Neural cell (in vitro differentiated cells): ENCODE data around the gene MAD1L1. TPM values are rescaled to one million over a fixed set of nuclear protein-coding genes. Genes with fewer than 3 reads are reported as not detected.

ENCODE experiments used
- H2AFZ ChIP-seq: fragments of 200-600, 300-800 bp; sonication (generic), shearing (Covaris generic); 2 replicates; pipeline ENCODE4 v1.6.0; 2014; ENCODE audit warnings: low read depth, mild to moderate bottlenecking, antibody characterized with exemption, low read length, moderate library complexity
- H3F3A ChIP-seq: fragments of 200-600 bp; shearing (Covaris generic); 2 replicates; pipeline ENCODE4 v1.6.1; 2016; ENCODE audit warnings: mild to moderate bottlenecking, moderate library complexity, mixed read lengths, antibody characterized with exemption, low read length; ENCODE audit not compliant: insufficient read depth, poor library complexity, severe bottlenecking
- H3K27ac ChIP-seq: fragments of 200-600, 300-800 bp; sonication (generic), shearing (Covaris generic); 2 replicates; pipeline ENCODE4 v1.5.1; 2014; ENCODE audit warnings: mild to moderate bottlenecking, low read length, moderate library complexity
- H3K27me3 ChIP-seq: fragments of 300-800, 200-600 bp; sonication (generic), shearing (Covaris generic); 2 replicates; pipeline ENCODE4 v1.6.0; 2014; ENCODE audit warnings: mild to moderate bottlenecking, low read depth, low read length, moderate library complexity; ENCODE audit not compliant: insufficient read depth
- H3K36me3 ChIP-seq: fragments of 300-800, 200-600 bp; sonication (generic), shearing (Covaris generic); 2 replicates; pipeline ENCODE4 v1.5.1; 2014; ENCODE audit warnings: mild to moderate bottlenecking, antibody characterized with exemption, low read length, moderate library complexity; ENCODE audit not compliant: insufficient read depth
- H3K4me2 ChIP-seq: fragments of 300-800, 200-600 bp; sonication (generic), shearing (Covaris generic); 2 replicates; pipeline ENCODE4 v1.6.0; 2014; ENCODE audit warnings: mild to moderate bottlenecking, low read length
- H3K4me3 ChIP-seq: fragments of 300-800, 200-600 bp; sonication (generic), shearing (Covaris generic); 2 replicates; pipeline ENCODE4 v1.5.1; 2014; ENCODE audit warnings: mild to moderate bottlenecking, low read length, moderate library complexity
- H3K79me2 ChIP-seq: fragments of 200-600 bp; shearing (Covaris generic); replicated peaks from 2 replicates; pipeline ENCODE4 v1.6.0; 2014; ENCODE audit warnings: mild to moderate bottlenecking, low read length, moderate library complexity; ENCODE audit not compliant: insufficient read depth
- H3K9ac ChIP-seq: fragments of 300-800, 200-600 bp; sonication (generic), shearing (Covaris generic); 2 replicates; pipeline ENCODE4 v1.6.1; 2016; ENCODE audit warnings: mild to moderate bottlenecking, low read length, mixed read lengths
- H3K9me2 ChIP-seq: fragments of 200-600 bp; shearing (Covaris generic); 2 replicates; pipeline ENCODE4 v1.6.1; 2016; ENCODE audit warnings: mild to moderate bottlenecking, low read length, mixed read lengths; ENCODE audit not compliant: insufficient read depth
- H3K9me3 ChIP-seq: fragments of 200-600, 300-800 bp; sonication (generic), shearing (Covaris generic); 2 replicates; pipeline ENCODE4 v1.6.1; 2016; ENCODE audit warnings: mild to moderate bottlenecking, mixed run types, low read length, moderate library complexity, mixed read lengths
- H4K20me1 ChIP-seq: fragments of 200-600 bp; shearing (Covaris generic); 2 replicates; pipeline ENCODE4 v1.6.1; 2016; ENCODE audit warnings: mild to moderate bottlenecking, mixed run types; ENCODE audit not compliant: insufficient read depth
- EP300 ChIP-seq: fragments of 450-650 bp; conservative IDR thresholded peaks from 2 replicates; pipeline ENCODE4 v1.6.1; 2014; ENCODE audit warnings: antibody characterized with exemption, mild to moderate bottlenecking, moderate library complexity; ENCODE audit not compliant: poor library complexity, severe bottlenecking
- EZH2 ChIP-seq: fragments of 200-600, 300-800 bp; shearing (Covaris generic), sonication (generic); IDR thresholded peaks from 2 replicates; pipeline ENCODE4 v1.6.1; 2014; ENCODE audit warnings: antibody characterized with exemption, low read length, borderline replicate concordance, mild to moderate bottlenecking; ENCODE audit not compliant: insufficient read depth, poor library complexity, severe bottlenecking
- MXI1 ChIP-seq: fragments of 450-650 bp; conservative IDR thresholded peaks from 2 replicates; pipeline ENCODE4 v1.6.1; 2014; ENCODE audit warnings: antibody characterized with exemption, mild to moderate bottlenecking; ENCODE audit not compliant: poor library complexity, severe bottlenecking
- POLR2AphosphoS5 ChIP-seq: IDR thresholded peaks from 2 replicates; pipeline ENCODE4 v1.6.1; 2012
- RAD21 ChIP-seq: fragments of 450-650 bp; conservative IDR thresholded peaks from 2 replicates; pipeline ENCODE4 v1.6.1; 2014; ENCODE audit warnings: antibody characterized with exemption, mild to moderate bottlenecking, moderate library complexity
- SMC3 ChIP-seq: fragments of 450-650 bp; conservative IDR thresholded peaks from 2 replicates; pipeline ENCODE4 v1.6.1; 2014; ENCODE audit warnings: antibody characterized with exemption, mild to moderate bottlenecking, moderate library complexity; ENCODE audit not compliant: poor library complexity
- TAF1 ChIP-seq: IDR thresholded peaks from 2 replicates; pipeline ENCODE4 v1.6.1; 2012; ENCODE audit warnings: low read depth
- polyA plus RNA-seq: library from polyadenylated mRNA; depleted of rRNA; stranded (reverse); fragments of >200 nt; gene quantifications from 2 replicates; pipeline ENCODE4 v1.2.3, GENCODE V29; 2014
- TF ChIP-seq, protein P1 (sequence below): IDR thresholded peaks from 2 replicates; pipeline ENCODE4 v1.6.1; 2012; ENCODE audit warnings: borderline replicate concordance
- TF ChIP-seq, protein P2 (sequence below): fragments of 450-650 bp; IDR thresholded peaks from 2 replicates; pipeline ENCODE4 v1.5.1; 2014; ENCODE audit warnings: antibody characterized with exemption, mild to moderate bottlenecking, moderate library complexity; ENCODE audit not compliant: poor library complexity, severe bottlenecking

The MAD1L1 gene
- polyA plus RNA-seq, 1 donor from 2014 or later, result 31.4 TPM

DNA sequence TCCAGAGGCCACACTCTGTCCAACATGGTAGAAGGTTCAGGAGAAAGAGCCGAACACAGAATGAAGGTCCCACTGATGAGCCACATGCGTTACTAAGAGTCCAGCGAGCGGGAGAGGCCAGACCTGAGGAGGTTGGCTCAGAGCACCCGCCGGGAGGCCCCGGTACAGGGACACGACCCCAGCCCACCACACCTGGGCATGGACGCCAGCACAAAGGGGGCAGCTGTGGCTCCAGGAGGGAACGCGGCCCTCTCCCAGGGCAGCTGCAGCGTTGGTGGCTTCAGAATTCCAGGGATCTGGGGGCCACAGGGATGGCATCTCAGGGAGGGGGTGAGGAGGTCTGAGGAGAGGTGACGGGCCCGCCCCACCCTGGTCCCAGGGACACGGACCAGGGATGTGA lies 280.0 kb downstream of the MAD1L1 start:
- Histone ChIP-seq H2AFZ (no peak overlapping the region), H4K20me1 (no peaks in the 10 kb centered on the region), H3K4me2 (no peak overlapping the region), H3K9me2 (no peaks in the 10 kb centered on the region), H3K4me3 (no peak overlapping the region), H3K27me3 (no peaks in the 10 kb centered on the region), H3K9me3 (no peaks in the 10 kb centered on the region), H3K36me3 (no peaks in the 10 kb centered on the region), H3K79me2 (no peaks in the 10 kb centered on the region), H3K9ac (no peak overlapping the region), H3F3A (no peaks in the 10 kb centered on the region), H3K27ac (no peak overlapping the region)
- TF ChIP-seq TAF1, result no peak
- no peak for TF ChIP-seq EP300
- no peak for TF ChIP-seq POLR2AphosphoS5

DNA sequence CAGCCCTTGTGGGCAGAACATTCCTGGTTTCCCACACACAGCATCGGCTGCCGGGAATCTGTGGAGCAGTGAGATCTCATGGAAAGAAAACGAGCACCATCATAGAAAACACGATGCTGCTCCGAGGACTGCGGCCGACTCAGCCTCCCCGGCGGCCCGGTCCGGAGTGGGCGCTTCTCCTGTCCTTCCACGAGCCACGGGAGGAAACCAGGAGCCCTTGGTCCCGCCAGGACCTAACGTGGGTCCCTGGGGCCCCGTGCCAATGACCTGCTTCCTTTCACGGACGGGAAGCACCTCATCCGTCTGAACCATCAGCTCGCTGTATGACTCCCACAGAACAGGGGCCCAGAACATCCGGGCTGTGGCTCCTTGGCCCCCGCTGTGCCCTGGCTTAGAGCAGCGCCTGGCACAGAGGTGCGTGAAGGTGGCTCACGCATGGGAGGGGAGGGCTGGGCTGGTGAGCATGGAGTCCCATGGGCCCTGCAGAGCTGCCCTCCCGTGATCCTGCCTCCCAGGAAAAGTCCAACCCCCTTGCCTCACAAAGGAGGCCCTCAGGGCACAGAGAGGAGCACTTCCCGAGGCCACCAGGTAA lies 280.5 kb downstream of the MAD1L1 start:
- Histone ChIP-seq H3F3A (no peaks in the 10 kb centered on the region), H3K4me2 (no peak overlapping the region), H3K9me2 (no peaks in the 10 kb centered on the region), H3K9ac (no peak overlapping the region), H3K27ac (no peak overlapping the region), H3K4me3 (no peak overlapping the region), H4K20me1 (no peaks in the 10 kb centered on the region), H2AFZ (no peak overlapping the region), H3K36me3 (no peaks in the 10 kb centered on the region), H3K79me2 (no peaks in the 10 kb centered on the region), H3K9me3 (no peaks in the 10 kb centered on the region), H3K27me3 (no peaks in the 10 kb centered on the region)
- TF ChIP-seq, protein P1, sequence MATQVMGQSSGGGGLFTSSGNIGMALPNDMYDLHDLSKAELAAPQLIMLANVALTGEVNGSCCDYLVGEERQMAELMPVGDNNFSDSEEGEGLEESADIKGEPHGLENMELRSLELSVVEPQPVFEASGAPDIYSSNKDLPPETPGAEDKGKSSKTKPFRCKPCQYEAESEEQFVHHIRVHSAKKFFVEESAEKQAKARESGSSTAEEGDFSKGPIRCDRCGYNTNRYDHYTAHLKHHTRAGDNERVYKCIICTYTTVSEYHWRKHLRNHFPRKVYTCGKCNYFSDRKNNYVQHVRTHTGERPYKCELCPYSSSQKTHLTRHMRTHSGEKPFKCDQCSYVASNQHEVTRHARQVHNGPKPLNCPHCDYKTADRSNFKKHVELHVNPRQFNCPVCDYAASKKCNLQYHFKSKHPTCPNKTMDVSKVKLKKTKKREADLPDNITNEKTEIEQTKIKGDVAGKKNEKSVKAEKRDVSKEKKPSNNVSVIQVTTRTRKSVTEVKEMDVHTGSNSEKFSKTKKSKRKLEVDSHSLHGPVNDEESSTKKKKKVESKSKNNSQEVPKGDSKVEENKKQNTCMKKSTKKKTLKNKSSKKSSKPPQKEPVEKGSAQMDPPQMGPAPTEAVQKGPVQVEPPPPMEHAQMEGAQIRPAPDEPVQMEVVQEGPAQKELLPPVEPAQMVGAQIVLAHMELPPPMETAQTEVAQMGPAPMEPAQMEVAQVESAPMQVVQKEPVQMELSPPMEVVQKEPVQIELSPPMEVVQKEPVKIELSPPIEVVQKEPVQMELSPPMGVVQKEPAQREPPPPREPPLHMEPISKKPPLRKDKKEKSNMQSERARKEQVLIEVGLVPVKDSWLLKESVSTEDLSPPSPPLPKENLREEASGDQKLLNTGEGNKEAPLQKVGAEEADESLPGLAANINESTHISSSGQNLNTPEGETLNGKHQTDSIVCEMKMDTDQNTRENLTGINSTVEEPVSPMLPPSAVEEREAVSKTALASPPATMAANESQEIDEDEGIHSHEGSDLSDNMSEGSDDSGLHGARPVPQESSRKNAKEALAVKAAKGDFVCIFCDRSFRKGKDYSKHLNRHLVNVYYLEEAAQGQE, result no peak
- no peak for TF ChIP-seq MXI1
- TF ChIP-seq POLR2AphosphoS5, result no peak
- no peak for TF ChIP-seq EZH2
- no peak for TF ChIP-seq RAD21
- TF ChIP-seq TAF1, result no peak
- TF ChIP-seq SMC3, result no peak
- TF ChIP-seq, protein P2, sequence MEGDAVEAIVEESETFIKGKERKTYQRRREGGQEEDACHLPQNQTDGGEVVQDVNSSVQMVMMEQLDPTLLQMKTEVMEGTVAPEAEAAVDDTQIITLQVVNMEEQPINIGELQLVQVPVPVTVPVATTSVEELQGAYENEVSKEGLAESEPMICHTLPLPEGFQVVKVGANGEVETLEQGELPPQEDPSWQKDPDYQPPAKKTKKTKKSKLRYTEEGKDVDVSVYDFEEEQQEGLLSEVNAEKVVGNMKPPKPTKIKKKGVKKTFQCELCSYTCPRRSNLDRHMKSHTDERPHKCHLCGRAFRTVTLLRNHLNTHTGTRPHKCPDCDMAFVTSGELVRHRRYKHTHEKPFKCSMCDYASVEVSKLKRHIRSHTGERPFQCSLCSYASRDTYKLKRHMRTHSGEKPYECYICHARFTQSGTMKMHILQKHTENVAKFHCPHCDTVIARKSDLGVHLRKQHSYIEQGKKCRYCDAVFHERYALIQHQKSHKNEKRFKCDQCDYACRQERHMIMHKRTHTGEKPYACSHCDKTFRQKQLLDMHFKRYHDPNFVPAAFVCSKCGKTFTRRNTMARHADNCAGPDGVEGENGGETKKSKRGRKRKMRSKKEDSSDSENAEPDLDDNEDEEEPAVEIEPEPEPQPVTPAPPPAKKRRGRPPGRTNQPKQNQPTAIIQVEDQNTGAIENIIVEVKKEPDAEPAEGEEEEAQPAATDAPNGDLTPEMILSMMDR, result no peak
- no peak for TF ChIP-seq EP300

DNA sequence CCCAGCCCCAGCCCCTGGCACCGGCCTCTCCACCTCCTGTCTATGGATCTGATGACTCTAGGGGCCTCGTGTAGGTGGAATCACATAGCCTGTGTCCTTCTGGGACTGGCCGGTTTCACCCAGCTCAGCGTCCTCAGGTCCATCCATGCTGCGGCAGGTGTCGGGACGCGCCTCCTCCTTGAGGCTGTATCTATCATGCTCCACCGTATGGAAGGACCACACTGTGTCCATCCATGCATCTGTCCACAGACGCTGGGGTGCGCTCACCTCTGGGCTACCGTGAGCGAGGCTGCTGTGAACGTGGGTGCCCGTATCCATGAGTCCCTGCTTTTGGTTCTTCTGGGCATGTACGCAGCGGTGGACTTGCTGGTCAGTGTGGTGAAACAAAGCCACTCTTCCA lies 281.1 kb downstream of the MAD1L1 start:
- Histone ChIP-seq H2AFZ (no peak overlapping the region), H3K9me2 (no peaks in the 10 kb centered on the region), H3K4me2 (no peak overlapping the region), H3K27ac (no peak overlapping the region), H3K36me3 (no peaks in the 10 kb centered on the region), H3K4me3 (no peak overlapping the region), H3K79me2 (no peaks in the 10 kb centered on the region), H4K20me1 (no peaks in the 10 kb centered on the region), H3K9me3 (no peaks in the 10 kb centered on the region), H3K27me3 (no peaks in the 10 kb centered on the region), H3K9ac (no peak overlapping the region), H3F3A (no peaks in the 10 kb centered on the region)
- TF ChIP-seq SMC3, result no peak
- no peak for TF ChIP-seq EZH2
- no peak for TF ChIP-seq RAD21
- TF ChIP-seq, protein P1, result no peak
- no peak for TF ChIP-seq TAF1
- TF ChIP-seq POLR2AphosphoS5, result no peak
- TF ChIP-seq MXI1, result no peak
- TF ChIP-seq EP300, result no peak
- TF ChIP-seq, protein P2, result no peak
